Measurements from ENCODE around the gene RPP25.

DNA sequence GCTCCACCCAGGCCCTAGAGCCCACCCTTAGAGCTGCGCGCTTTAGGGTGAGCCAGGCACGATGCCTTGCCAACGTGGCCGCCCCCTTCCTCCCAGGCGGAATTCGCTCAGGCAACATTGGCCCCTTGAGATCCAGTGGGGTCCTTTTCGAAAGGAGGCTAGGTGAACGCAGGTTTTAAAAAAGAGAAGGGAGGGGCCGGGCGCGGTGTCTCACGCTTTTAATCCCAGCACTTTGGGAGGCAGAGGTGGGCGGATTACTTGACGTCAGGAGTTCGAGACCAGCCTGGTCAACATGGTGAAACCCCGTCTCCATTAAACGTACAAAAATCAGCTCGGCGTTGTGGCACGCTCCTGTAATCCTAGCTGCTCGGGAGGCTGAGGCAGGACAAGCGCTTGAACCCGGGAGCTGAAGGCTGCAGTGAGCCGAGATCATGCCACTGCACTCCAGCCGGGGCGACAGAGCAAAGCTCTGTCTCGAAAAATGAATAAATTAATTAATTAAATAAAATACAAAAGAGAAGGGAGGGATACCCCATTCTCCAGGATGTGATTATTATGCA lies 984 bp upstream of the RPP25 start:
- TF ChIP-seq, protein P1, sequence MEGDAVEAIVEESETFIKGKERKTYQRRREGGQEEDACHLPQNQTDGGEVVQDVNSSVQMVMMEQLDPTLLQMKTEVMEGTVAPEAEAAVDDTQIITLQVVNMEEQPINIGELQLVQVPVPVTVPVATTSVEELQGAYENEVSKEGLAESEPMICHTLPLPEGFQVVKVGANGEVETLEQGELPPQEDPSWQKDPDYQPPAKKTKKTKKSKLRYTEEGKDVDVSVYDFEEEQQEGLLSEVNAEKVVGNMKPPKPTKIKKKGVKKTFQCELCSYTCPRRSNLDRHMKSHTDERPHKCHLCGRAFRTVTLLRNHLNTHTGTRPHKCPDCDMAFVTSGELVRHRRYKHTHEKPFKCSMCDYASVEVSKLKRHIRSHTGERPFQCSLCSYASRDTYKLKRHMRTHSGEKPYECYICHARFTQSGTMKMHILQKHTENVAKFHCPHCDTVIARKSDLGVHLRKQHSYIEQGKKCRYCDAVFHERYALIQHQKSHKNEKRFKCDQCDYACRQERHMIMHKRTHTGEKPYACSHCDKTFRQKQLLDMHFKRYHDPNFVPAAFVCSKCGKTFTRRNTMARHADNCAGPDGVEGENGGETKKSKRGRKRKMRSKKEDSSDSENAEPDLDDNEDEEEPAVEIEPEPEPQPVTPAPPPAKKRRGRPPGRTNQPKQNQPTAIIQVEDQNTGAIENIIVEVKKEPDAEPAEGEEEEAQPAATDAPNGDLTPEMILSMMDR (IDR thresholded peaks at IDR 0.05): no peak
- TF ChIP-seq POLR2A (IDR thresholded peaks at IDR 0.05) (no peak), EP300 (IDR thresholded peaks at IDR 0.05) (no peak)
